Measurements from ENCODE around the gene PHKG1.
"Not testable (repeated sequence)": the region's sequence is repeated elsewhere in the genome, so short reads cannot be mapped to it uniquely, and the experiment has no call there.

PHKG1 gene

DNA sequence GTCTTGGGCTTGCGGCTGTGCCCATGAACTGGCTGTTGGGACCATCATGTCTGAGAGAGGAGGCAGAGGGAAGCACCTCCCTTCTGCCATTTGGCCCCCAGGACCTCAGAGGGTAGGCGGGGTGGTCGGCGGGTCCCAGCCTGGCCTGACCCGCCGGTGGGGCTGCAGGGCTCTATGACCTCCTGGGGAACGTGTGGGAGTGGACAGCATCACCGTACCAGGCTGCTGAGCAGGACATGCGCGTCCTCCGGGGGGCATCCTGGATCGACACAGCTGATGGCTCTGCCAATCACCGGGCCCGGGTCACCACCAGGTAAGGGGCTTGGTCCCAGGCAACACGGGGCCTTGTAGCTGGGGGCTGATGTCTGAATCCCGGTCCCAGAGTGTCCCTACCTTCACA lies 14.6 kb downstream of the PHKG1 start:
- H3K4me1 ChIP-seq (ENCODE audit: insufficient read depth, low read length), result no peaks in the 10 kb centered on the region
- H3K27me3 ChIP-seq (ENCODE audit: insufficient read depth, low read length), result no peaks in the 10 kb centered on the region
- peaks cover 18% of the 10 kb centered on the region for H3K36me3 ChIP-seq (ENCODE audit: insufficient read depth, low read length)
- H2AFZ ChIP-seq (ENCODE audit: low read depth, low read length), result no peak overlapping the region
- no peaks in the 10 kb centered on the region for H3K9me3 ChIP-seq (ENCODE audit: low read length)
- H3K4me3 ChIP-seq (ENCODE audit: low read length), result no peak overlapping the region

DNA sequence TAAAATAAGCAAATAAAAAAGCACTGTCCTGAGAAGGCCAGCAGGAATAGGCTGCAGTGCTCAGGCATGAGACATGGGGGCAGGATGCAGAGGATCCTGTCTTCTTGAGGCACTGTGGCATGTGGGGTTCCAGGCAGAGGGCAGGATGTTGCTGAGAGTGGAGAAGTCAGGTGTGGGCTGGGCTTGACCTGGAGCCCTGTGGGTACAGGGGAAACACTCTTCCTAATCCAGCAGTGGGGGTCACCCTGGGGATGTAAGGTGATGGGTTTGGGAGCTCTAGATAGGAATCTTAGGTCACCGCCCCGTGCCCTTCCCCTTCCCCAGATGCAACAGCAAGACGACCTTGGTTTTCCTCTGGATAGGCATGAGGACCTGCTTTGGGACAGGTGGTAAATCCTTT lies 15.1 kb downstream of the PHKG1 start:
- Histone ChIP-seq H3K9me3 (ENCODE audit: low read length) (no peaks in the 10 kb centered on the region), H2AFZ (ENCODE audit: low read depth, low read length) (no peak overlapping the region), H3K27me3 (ENCODE audit: insufficient read depth, low read length) (no peaks in the 10 kb centered on the region), H3K4me1 (ENCODE audit: insufficient read depth, low read length) (no peaks in the 10 kb centered on the region), H3K36me3 (ENCODE audit: insufficient read depth, low read length) (peaks cover 22% of the 10 kb centered on the region), H3K4me3 (ENCODE audit: low read length) (no peak overlapping the region)

DNA sequence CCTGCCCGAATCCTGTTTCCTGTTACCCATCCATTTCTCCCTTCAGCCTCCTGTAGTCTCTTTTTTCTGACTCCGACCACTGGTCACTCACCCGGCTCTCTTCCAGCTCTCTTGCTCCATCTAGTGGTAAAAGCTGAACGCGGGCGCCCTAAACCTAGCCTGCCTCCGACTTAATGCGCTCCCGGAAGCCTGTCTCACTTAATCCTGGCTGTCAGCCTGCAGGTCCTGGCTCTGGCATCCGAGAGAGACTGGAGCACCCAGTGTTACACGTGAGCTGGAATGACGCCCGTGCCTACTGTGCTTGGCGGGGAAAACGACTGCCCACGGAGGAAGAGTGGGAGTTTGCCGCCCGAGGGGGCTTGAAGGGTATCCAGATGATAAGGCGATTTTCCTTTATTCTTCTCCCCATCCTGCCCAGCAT lies 18.4 kb downstream of the PHKG1 start:
- H3K9me3 ChIP-seq (ENCODE audit: low read length), result no peaks in the 10 kb centered on the region
- H3K4me3 ChIP-seq (ENCODE audit: low read length), result no peak overlapping the region
- H3K27me3 ChIP-seq (ENCODE audit: insufficient read depth, low read length), result no peaks in the 10 kb centered on the region
- H3K4me1 ChIP-seq (ENCODE audit: insufficient read depth, low read length), result no peaks in the 10 kb centered on the region
- peaks cover 32% of the 10 kb centered on the region for H3K36me3 ChIP-seq (ENCODE audit: insufficient read depth, low read length)
- H2AFZ ChIP-seq (ENCODE audit: low read depth, low read length), result no peak overlapping the region

DNA sequence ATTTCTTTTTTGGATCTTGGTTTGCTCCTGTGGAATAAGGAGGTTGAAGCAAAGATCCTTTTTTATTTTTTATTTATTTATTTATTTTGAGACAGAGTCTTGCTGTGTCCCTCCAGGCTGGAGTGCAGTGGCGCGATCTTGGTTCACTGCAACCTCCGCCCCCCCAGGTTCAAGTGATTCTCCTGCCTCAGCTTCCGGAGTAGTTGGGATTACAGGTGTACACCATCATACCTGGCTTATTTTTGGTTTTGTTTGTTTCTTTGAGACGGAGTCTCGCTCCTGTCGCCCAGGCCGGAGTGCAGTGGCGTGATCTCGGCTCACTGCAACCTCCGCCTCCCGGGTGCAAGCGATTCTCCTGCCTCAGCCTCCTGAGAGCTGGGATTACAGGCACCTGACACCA lies 26.4 kb downstream of the PHKG1 start:
- H2AFZ ChIP-seq (ENCODE audit: low read depth, low read length); H3K4me1 ChIP-seq (ENCODE audit: insufficient read depth, low read length); H3K9me3 ChIP-seq (ENCODE audit: low read length); H3K27me3 ChIP-seq (ENCODE audit: insufficient read depth, low read length); H3K4me3 ChIP-seq (ENCODE audit: low read length): not testable (repeated sequence)
- H3K36me3 ChIP-seq (ENCODE audit: insufficient read depth, low read length), result peaks cover 35% of the 10 kb centered on the region

DNA sequence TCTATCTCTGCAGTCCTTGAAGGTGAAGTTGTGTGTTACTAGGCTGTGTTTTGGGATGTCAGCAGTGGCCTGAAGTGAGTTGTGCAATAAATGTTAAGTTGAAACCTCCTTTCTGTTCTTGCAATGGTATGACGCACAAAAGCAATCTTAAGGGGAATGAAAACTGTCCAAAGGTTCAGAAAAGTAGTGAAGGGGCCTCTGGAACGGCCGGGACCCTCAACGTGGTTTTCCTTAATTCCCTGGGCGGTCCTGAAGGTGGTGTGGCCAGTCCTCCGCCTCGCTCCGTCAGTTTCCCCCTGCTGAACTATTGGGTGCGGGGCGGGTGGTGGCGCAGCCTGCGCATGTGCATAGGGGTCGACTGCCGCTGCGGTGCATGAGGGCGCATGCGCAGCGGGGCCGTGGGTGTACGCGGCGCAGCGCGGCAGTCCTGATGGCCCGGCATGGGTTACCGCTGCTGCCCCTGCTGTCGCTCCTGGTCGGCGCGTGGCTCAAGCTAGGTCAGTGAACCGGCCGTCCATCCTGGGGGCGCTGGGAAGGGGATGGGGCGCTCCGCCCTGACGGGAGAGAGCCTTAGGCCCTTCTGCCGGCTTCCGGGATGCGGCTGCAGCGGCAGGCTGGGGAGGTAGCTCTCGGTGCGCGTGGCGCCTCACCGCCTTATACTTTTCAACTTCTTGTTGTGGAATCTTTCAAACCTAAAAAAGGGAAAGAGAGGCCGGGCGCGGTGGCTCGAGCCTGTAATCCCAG lies 28.7 kb downstream of the PHKG1 start, which contains the start of gene SUMF2:
SUMF2 (plus strand) TSS at position 405 of the 744 bp plus-strand sequence; CDS start at position 431, 26 bp downstream.
- peaks cover 39% of the 10 kb centered on the region for H3K36me3 ChIP-seq (ENCODE audit: insufficient read depth, low read length)

DNA sequence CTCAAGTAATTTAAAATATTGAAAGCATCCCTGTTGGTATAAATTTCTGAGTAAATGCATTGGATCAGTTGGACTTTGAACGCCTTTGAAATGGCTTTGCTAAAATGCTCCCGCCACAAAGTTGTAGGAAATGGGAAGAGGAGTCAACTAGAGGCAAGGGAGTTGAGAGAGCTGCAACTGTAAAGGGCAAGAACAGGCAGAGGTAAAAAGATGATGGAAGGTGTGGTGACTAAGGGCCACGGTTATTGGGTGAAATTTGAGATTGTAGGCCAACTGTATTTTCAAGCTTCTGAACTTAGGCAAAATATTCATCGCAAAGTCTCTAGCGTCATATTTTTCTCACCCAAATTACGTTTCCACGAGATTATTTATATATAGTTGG lies 29.3 kb downstream of the PHKG1 start:
- no peak overlapping the region for H2AFZ ChIP-seq (ENCODE audit: low read depth, low read length)
- H3K36me3 ChIP-seq (ENCODE audit: insufficient read depth, low read length), result peaks cover 43% of the 10 kb centered on the region
- H3K9me3 ChIP-seq (ENCODE audit: low read length), result no peaks in the 10 kb centered on the region
- H3K27me3 ChIP-seq (ENCODE audit: insufficient read depth, low read length), result no peaks in the 10 kb centered on the region
- H3K4me1 ChIP-seq (ENCODE audit: insufficient read depth, low read length), result peaks cover 8% of the 10 kb centered on the region
- peak overlapping the region; percentile 9 for H3K4me3 ChIP-seq (ENCODE audit: low read length)

More for the DNA sequence above, 28.7 kb downstream of the PHKG1 start, which contains the start of gene SUMF2:
- Histone ChIP-seq H3K27me3 (ENCODE audit: insufficient read depth, low read length) (no peaks in the 10 kb centered on the region), H3K4me3 (ENCODE audit: low read length) (peak within 1 kb of the TSS; percentile 55), H2AFZ (ENCODE audit: low read depth, low read length) (peak within 1 kb of the TSS; percentile 62), H3K9me3 (ENCODE audit: low read length) (no peaks in the 10 kb centered on the region), H3K4me1 (ENCODE audit: insufficient read depth, low read length) (peaks cover 8% of the 10 kb centered on the region)

DNA sequence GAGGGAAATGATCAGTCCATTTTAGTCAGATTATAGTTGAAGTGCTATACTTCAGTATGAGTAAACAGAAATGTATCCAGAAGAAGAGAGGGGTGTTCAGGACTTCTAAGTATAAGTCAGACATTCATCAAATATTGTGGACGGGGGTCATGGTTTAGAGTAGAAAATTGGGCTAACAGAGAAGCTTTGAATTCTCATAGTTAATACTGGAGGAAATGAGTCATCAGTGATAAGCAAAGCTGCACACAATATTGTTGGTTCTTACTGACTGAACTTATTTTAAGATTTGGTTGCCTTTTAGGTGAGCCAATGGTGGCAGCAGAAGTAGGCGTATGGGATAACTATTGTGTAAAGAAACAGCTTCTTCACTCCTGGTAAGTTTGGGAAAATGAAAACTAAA lies 30.4 kb downstream of the PHKG1 start:
- no peaks in the 10 kb centered on the region for H3K9me3 ChIP-seq (ENCODE audit: low read length)
- peaks cover 54% of the 10 kb centered on the region for H3K36me3 ChIP-seq (ENCODE audit: insufficient read depth, low read length)
- no peak overlapping the region for H3K4me3 ChIP-seq (ENCODE audit: low read length)
- no peaks in the 10 kb centered on the region for H3K27me3 ChIP-seq (ENCODE audit: insufficient read depth, low read length)
- peaks cover 8% of the 10 kb centered on the region for H3K4me1 ChIP-seq (ENCODE audit: insufficient read depth, low read length)
- H2AFZ ChIP-seq (ENCODE audit: low read depth, low read length), result no peak overlapping the region

DNA sequence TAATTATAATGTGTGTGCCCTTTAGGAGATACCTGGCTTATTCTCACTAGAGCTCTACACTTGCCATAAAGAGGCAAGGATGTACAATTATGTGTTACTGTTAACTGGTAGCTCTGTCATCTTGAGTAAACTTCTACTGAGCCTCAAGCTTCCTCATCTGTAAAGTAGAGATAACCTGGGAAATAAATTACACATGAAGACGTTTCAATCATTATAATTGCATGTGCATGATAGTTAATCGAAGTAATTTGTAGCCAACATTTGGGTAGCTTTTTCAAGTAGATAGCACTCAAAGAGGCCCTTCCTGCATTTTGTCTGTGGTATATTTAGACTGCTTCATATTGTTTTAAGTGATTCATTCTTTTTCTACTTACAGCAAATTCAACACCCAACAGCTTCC lies 38.8 kb downstream of the PHKG1 start:
- H3K36me3 ChIP-seq (ENCODE audit: insufficient read depth, low read length), result peaks cover 58% of the 10 kb centered on the region
- H3K4me1 ChIP-seq (ENCODE audit: insufficient read depth, low read length), result peaks cover 27% of the 10 kb centered on the region
- H3K4me3 ChIP-seq (ENCODE audit: low read length), result no peak overlapping the region
- no peaks in the 10 kb centered on the region for H3K9me3 ChIP-seq (ENCODE audit: low read length)
- no peaks in the 10 kb centered on the region for H3K27me3 ChIP-seq (ENCODE audit: insufficient read depth, low read length)
- H2AFZ ChIP-seq (ENCODE audit: low read depth, low read length), result no peak overlapping the region

DNA sequence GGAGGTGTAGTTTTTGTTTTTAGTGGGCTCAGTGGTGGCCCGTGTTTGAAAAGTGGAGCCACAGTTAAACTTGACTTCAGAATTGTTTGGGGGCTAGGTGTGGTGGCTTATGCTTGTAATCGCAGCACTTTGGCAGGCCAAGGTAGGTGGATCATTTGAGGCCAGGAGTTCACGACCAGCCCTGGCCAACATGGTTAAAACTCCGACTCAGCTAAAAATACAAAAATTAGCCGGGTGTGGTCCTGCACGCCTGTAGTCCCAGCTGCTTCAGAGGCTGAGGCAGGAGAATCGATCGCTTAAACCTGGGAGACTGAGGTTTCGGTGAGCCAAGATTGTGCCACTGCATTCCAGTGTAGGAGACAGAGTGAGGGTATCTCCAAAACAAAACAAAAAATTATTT lies 39.4 kb downstream of the PHKG1 start:
- Histone ChIP-seq H2AFZ (ENCODE audit: low read depth, low read length) (no peak overlapping the region), H3K4me3 (ENCODE audit: low read length) (no peak overlapping the region), H3K4me1 (ENCODE audit: insufficient read depth, low read length) (peaks cover 27% of the 10 kb centered on the region), H3K36me3 (ENCODE audit: insufficient read depth, low read length) (peaks cover 53% of the 10 kb centered on the region), H3K9me3 (ENCODE audit: low read length) (no peaks in the 10 kb centered on the region), H3K27me3 (ENCODE audit: insufficient read depth, low read length) (no peaks in the 10 kb centered on the region)

DNA sequence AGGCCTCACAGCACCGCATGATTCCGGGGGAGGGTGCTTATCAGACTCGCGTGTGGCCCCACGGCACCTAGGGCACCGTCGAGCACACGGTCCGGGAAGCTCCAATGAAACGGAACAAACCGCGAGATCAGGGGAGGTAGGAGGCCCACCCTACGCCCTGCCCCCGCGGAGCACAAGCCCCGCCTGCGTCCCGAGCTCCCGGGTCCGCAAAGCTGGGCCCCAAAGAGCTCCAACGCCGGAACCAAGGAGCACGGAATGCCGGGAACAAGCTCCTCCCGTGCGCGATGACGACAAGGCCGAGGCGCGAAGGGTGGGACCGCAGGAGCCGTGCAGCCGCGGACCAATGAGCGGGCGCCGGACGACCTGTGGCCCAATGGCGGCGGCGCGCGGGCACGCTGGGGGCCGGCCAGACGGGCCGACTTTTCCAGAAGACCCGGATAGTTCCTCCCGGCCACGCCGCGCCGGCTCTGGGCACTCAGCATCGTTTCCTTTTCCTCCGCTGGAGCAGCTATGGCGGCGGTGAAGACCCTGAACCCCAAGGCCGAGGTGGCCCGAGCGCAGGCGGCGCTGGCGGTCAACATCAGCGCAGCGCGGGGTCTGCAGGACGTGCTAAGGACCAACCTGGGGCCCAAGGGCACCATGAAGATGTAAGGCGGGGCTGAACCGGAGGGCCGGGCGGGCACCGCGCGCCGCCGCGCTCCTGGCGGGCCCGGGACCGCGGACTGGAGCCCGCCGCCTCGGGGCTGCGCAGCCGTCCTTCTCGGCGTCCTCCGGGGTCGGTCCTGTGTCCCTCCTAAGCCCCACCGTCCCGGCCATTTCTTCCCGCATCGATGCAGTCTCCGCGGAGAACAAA lies 41.2 kb downstream of the PHKG1 start, which contains the start of the genes CCT6A and PSPH:
CCT6A (plus strand) TSS at position 427 of the 853 bp plus-strand sequence; CDS start at position 511, 84 bp downstream.
PSPH (minus strand) TSS at position 106 of the 853 bp plus-strand sequence. CDS start 30,232 bp downstream, outside the sequence.
- Histone ChIP-seq H3K4me3 (ENCODE audit: low read length) (peak within 1 kb of the TSS; percentile 71), H3K4me1 (ENCODE audit: insufficient read depth, low read length) (peaks cover 27% of the 10 kb centered on the region), H3K9me3 (ENCODE audit: low read length) (no peaks in the 10 kb centered on the region), H3K27me3 (ENCODE audit: insufficient read depth, low read length) (no peaks in the 10 kb centered on the region), H2AFZ (ENCODE audit: low read depth, low read length) (peak within 1 kb of the TSS; percentile 50), H3K36me3 (ENCODE audit: insufficient read depth, low read length) (peaks cover 37% of the 10 kb centered on the region)

DNA sequence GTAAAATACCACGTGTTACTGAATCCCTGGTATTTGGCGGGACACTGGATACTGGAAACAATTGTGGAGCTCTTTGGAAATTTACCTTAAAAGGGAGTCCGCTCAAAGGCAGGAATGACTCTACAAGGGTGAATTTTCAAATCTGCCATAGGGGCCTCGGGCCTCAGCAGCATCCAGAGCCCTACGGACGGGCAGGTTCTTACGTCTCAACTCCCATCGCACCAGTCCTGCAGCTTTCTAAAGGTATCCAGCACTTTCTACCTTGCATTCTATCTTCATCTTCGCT lies 41.8 kb downstream of the PHKG1 start:
- Histone ChIP-seq H3K9me3 (ENCODE audit: low read length) (no peaks in the 10 kb centered on the region), H2AFZ (ENCODE audit: low read depth, low read length) (peak overlapping the region; percentile 50), H3K4me1 (ENCODE audit: insufficient read depth, low read length) (peaks cover 27% of the 10 kb centered on the region), H3K27me3 (ENCODE audit: insufficient read depth, low read length) (no peaks in the 10 kb centered on the region), H3K36me3 (ENCODE audit: insufficient read depth, low read length) (peaks cover 32% of the 10 kb centered on the region), H3K4me3 (ENCODE audit: low read length) (peak overlapping the region; percentile 71)

DNA sequence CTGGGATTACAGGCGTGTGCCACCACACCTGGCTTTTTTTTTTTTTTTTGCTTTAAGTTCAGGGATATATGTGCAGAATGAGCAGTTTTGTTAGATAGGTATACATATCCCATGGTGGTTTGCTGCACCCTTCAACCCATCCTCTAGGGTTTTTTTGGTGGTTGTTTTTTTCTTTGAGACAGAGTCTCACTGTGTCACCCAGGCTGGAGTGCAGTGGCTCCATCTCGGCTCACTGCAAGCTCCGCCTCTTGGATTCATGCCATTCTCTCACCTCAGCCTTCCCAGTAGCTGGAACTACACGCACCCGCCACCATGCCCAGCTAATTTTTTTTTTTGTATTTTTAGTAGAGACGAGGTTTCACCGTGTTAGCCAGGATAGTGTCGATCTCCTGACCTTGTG lies 44.0 kb downstream of the PHKG1 start:
- not testable (repeated sequence) for H3K9me3 ChIP-seq (ENCODE audit: low read length); H3K4me3 ChIP-seq (ENCODE audit: low read length); H3K27me3 ChIP-seq (ENCODE audit: insufficient read depth, low read length); H2AFZ ChIP-seq (ENCODE audit: low read depth, low read length)
- H3K36me3 ChIP-seq (ENCODE audit: insufficient read depth, low read length), result peaks cover 11% of the 10 kb centered on the region
- H3K4me1 ChIP-seq (ENCODE audit: insufficient read depth, low read length), result peaks cover 26% of the 10 kb centered on the region

DNA sequence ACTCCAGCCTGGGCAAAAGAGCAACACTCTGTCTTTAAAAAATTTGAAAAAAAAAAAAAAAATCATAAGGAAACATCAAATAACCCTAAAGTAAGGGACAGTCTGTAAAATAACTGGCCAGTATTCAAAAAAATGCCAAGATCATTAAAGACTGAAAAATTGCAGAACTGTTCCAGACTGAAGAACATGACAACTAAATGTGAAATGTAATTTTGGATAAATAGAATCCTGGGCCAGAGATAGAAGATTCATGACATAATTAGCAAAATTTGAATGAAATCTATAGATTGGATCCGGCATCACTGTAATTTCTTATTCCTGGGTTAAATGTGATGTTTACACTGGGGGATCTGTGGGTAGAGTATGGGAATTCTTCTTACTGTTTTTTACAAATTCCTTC lies 44.5 kb downstream of the PHKG1 start:
- Histone ChIP-seq H2AFZ (ENCODE audit: low read depth, low read length) (no peak overlapping the region), H3K27me3 (ENCODE audit: insufficient read depth, low read length) (no peaks in the 10 kb centered on the region), H3K36me3 (ENCODE audit: insufficient read depth, low read length) (peaks cover 6% of the 10 kb centered on the region), H3K4me1 (ENCODE audit: insufficient read depth, low read length) (peaks cover 21% of the 10 kb centered on the region), H3K4me3 (ENCODE audit: low read length) (no peak overlapping the region), H3K9me3 (ENCODE audit: low read length) (no peaks in the 10 kb centered on the region)
